GM18909 (cell line): ENCODE data around the gene RAPGEF5.
"Not testable (repeated sequence)": the region's sequence is repeated elsewhere in the genome, so short reads cannot be mapped to it uniquely, and the experiment has no call there.

Experiments
- ATAC-seq: cut with Tn5 transposase; IDR thresholded peaks from one replicate; pipeline ENCODE4 v1.9.1; 2021; ENCODE audit warnings: mild to moderate bottlenecking; ENCODE audit not compliant: unreplicated experiment, poor library complexity

Gene RAPGEF5

GRCh38 chr7:22110881-22111280, 246.1 kb downstream of the RAPGEF5 start:
- ATAC-seq, result no peak

GRCh38 chr7:22110227-22110839, 246.6 kb downstream of the RAPGEF5 start:
- ATAC-seq, result peak; percentile 75

GRCh38 chr7:22109761-22110160, 247.2 kb downstream of the RAPGEF5 start:
- ATAC-seq, result no peak

GRCh38 chr7:22108151-22108845, 248.7 kb downstream of the RAPGEF5 start:
- ATAC-seq, result no peak

- no peak for ATAC-seq
Observed at GRCh38 chr7:22105550-22105949, 251.4 kb downstream of the RAPGEF5 start.

- no peak for ATAC-seq
Observed at GRCh38 chr7:22094413-22095342, 262.3 kb downstream of the RAPGEF5 start.

- ATAC-seq, result no peak
Observed at GRCh38 chr7:22093936-22094335, 263.0 kb downstream of the RAPGEF5 start.

GRCh38 chr7:22093001-22093400, 264.0 kb downstream of the RAPGEF5 start:
- ATAC-seq, result no peak

- ATAC-seq, result not testable (repeated sequence)
Observed at GRCh38 chr7:22090958-22091525, 265.9 kb downstream of the RAPGEF5 start.

- ATAC-seq, result no peak
Observed at GRCh38 chr7:22090512-22090911, 266.4 kb downstream of the RAPGEF5 start.

- no peak for ATAC-seq
Observed at GRCh38 chr7:22090107-22090506, 266.8 kb downstream of the RAPGEF5 start.

GRCh38 chr7:22088827-22089226, 268.1 kb downstream of the RAPGEF5 start:
- ATAC-seq, result no peak

- ATAC-seq, result no peak
Observed at GRCh38 chr7:22087861-22088260, 269.1 kb downstream of the RAPGEF5 start.

- peak; percentile 1 for ATAC-seq
Observed at GRCh38 chr7:22083704-22084240, 273.2 kb downstream of the RAPGEF5 start.

GRCh38 chr7:22082886-22083703, 273.9 kb downstream of the RAPGEF5 start:
- peak; percentile 99 for ATAC-seq

- peak; percentile 5 for ATAC-seq
Observed at GRCh38 chr7:22082553-22082885, 274.4 kb downstream of the RAPGEF5 start.

GRCh38 chr7:22080219-22080618, 276.7 kb downstream of the RAPGEF5 start:
- ATAC-seq, result not testable (repeated sequence)

GRCh38 chr7:22078872-22079271, 278.1 kb downstream of the RAPGEF5 start:
- ATAC-seq, result not testable (repeated sequence)

- ATAC-seq, result no peak
Observed at GRCh38 chr7:22075561-22075960, 281.4 kb downstream of the RAPGEF5 start.

GRCh38 chr7:22074897-22075296, 282.1 kb downstream of the RAPGEF5 start:
- no peak for ATAC-seq
